ENCODE data around the gene SCP2. TPM values are rescaled to one million over a fixed set of nuclear protein-coding genes. Genes with fewer than 3 reads are reported as not detected.

The SCP2 gene
- total and polyA plus RNA-seq, 2 of the 4 experiments (the other 2 are of a cell fraction): 70.4 to 83.1 TPM

GRCh38 chr1:53080041-53080440 is 153.0 kb downstream of the SCP2 start:
- Histone ChIP-seq H2BK20ac (ENCODE audit: low read depth, low read length) (no peak overlapping the region), H3K9ac (ENCODE audit: low read depth, low read length) (no peak overlapping the region), H4K8ac (ENCODE audit: low read depth in 2 of 2, low read length in 2 of 2) (no peak overlapping the region), H3K79me1 (ENCODE audit: low read depth in 1 of 2, low read length in 2 of 2) (no peaks in the 10 kb centered on the region), H2AK9ac (replicated peaks; ENCODE audit: low read depth, low read length, poor library complexity) (no peak overlapping the region), H3K56ac (ENCODE audit: extremely low read depth, insufficient read depth, low read length) (no peak overlapping the region), H2AK5ac (ENCODE audit: low read depth, low read length) (no peak overlapping the region), H3K36me3 (ENCODE audit: control insufficient read depth, insufficient read depth, low read length) (peaks cover 35% of the 10 kb centered on the region), H3K27ac (ENCODE audit: insufficient read depth, low read length) (no peak overlapping the region), H4K5ac (ENCODE audit: low read depth, low read length) (no peak overlapping the region), H4K91ac (ENCODE audit: insufficient read depth, low read depth, low read length) (no peak overlapping the region), H4K20me1 (ENCODE audit: insufficient read depth, low read length) (no peaks in the 10 kb centered on the region), H2BK5ac (ENCODE audit: low read depth, low read length, poor library complexity, severe bottlenecking) (no peak overlapping the region), H3K14ac (replicated peaks; ENCODE audit: low read depth, low read length) (no peak overlapping the region), H3K27me3 (ENCODE audit: control insufficient read depth, insufficient read depth, low read length) (no peaks in the 10 kb centered on the region), H3K4me1 (ENCODE audit: control insufficient read depth, insufficient read depth, low read length) (no peaks in the 10 kb centered on the region), H2BK15ac (ENCODE audit: low read depth, low read length) (no peak overlapping the region), H3K18ac (ENCODE audit: low read depth, low read length) (no peak overlapping the region), H3K9me1 (ENCODE audit: insufficient read depth, low read length) (no peaks in the 10 kb centered on the region; the same call in 1 of the 2 replicates), H3K23ac (ENCODE audit: low read depth, low read length) (no peak overlapping the region), H3K9me3 (ENCODE audit: control insufficient read depth, insufficient read depth, low read length) (no peaks in the 10 kb centered on the region), H3K4me3 (ENCODE audit: insufficient read depth, low read depth, low read length) (no peak overlapping the region), H2AFZ (replicated peaks; ENCODE audit: low read length, poor library complexity) (no peak overlapping the region), H2BK120ac (ENCODE audit: low read depth, low read length) (no peak overlapping the region), H3K4ac (ENCODE audit: low read depth, low read length) (no peak overlapping the region), H3K4me2 (ENCODE audit: low read depth, low read length) (no peak overlapping the region)
- intact Hi-C loops (cut with micrococcal nuclease): no loop called here
- BruUV-seq (replicated peaks): no TSS peak
- dilution Hi-C loops (cut with HindIII; ENCODE audit: low sequenced_read_pairs, unreplicated experiment): no loop called here
- CTCF ChIA-PET: no interaction called here
- DNase-seq (no peak), ATAC-seq (ENCODE audit: low read depth) (no peak)
- POLR2A ChIA-PET (ENCODE audit: unreplicated experiment): interaction anchor here (0.6 kb wide), 1 partner anchor 568 kb away, joined by 8 read pairs; no protein-coding TSS in a partner anchor
- in situ Hi-C loops (cut with MboI; ENCODE audit: low sequenced_read_pairs): no loop called here
- no CpG with 5 or more reads among the region's 3 CpGs for WGBS, 2 experiments (ENCODE audit: extremely low coverage in 2 of 2, insufficient read length in 1 of 2)
- TF ChIP-seq MXI1 (IDR thresholded peaks at IDR 0.05; ENCODE audit: borderline replicate concordance, low read depth, low read length): no peak
- no peak for TF ChIP-seq FOS (IDR thresholded peaks at IDR 0.05; ENCODE audit: low read depth, low read length)
- no peak for TF ChIP-seq MAZ (IDR thresholded peaks at IDR 0.05; ENCODE audit: borderline replicate concordance, low read depth, low read length)
- TF ChIP-seq SMC3 (IDR thresholded peaks at IDR 0.05; ENCODE audit: low read depth, low read length): no peak
- no peak for TF ChIP-seq ELK1 (IDR thresholded peaks at IDR 0.05; ENCODE audit: borderline replicate concordance, low read depth, low read length)
- TF ChIP-seq RAD21 (IDR thresholded peaks at IDR 0.05; ENCODE audit: low read length): no peak
- no peak for TF ChIP-seq MAFK (IDR thresholded peaks at IDR 0.05; ENCODE audit: low read depth, low read length)
